GM18526 (cell line): ENCODE results near the gene SCRT2.

Source experiments
- POLR2A ChIP-seq: IDR thresholded peaks from 3 replicates; pipeline ENCODE4 v1.6.1; 2011; ENCODE audit not compliant: insufficient read length; ENCODE audit errors: extremely low read depth

The SCRT2 gene

GRCh38 chr20:611843-612185 is 63.8 kb downstream of the SCRT2 start:
- TF ChIP-seq POLR2A, result no peak
